Tibial nerve (tissue), 4 donors: Measurements from ENCODE around the gene SHB. TPM values are rescaled to one million over a fixed set of nuclear protein-coding genes. Genes with fewer than 3 reads are reported as not detected.
A peak's percentile ranks its signal among the peaks of the same experiment; 100 is the strongest.

Experiments used
- DNase-seq, 2 donors: peaks; one replicate each; pipeline ENCODE4 v3.0.0-alpha.2; 2019; ENCODE audit warnings: low spot score in 2 of 2
- H3K27ac ChIP-seq, 4 donors: fragments of 200-600 bp; sonication (generic) in 3 of 4; one replicate each; pipeline ENCODE4 v1.5.1; 2017 to 2019; ENCODE audit warnings: mild to moderate bottlenecking in 1 of 4
- H3K27me3 ChIP-seq, 2 donors: fragments of 200-600 bp; sonication (generic) in 1 of 2; one replicate each; pipeline versions ENCODE4 v1.5.1 to v1.6.0; 2017 to 2019
- H3K36me3 ChIP-seq, 3 donors: fragments of 200-600 bp; sonication (generic); one replicate each; pipeline ENCODE4 v1.5.1; 2018 to 2019
- H3K4me1 ChIP-seq, 4 donors: fragments of 200-600 bp; sonication (generic) in 3 of 4; one replicate each; pipeline ENCODE4 v1.5.1; 2017 to 2019
- H3K4me3 ChIP-seq, 4 donors: fragments of 200-600 bp; sonication (generic) in 3 of 4; one replicate each; pipeline ENCODE4 v1.5.1; 2017 to 2019; ENCODE audit warnings: mild to moderate bottlenecking in 1 of 4, moderate library complexity in 1 of 4
- H3K9me3 ChIP-seq, 4 donors: fragments of 200-600 bp; sonication (generic) in 3 of 4; one replicate each; pipeline ENCODE4 v1.5.1; 2017 to 2019
- EP300 ChIP-seq, 2 donors: sonication (generic); formaldehyde crosslinking; IDR thresholded peaks; one replicate each; pipeline ENCODE4 v1.6.1; 2017; ENCODE audit warnings: antibody characterized with exemption in 2 of 2, mild to moderate bottlenecking in 1 of 2
- POLR2A ChIP-seq, 2 donors: fragments of 450-650 bp; IDR thresholded peaks; one replicate each; pipeline ENCODE4 v1.6.1; 2017; ENCODE audit warnings: antibody characterized with exemption in 2 of 2, mild to moderate bottlenecking in 2 of 2, moderate library complexity in 2 of 2
- WGBS, 2 donors: methylation state at CpG; one replicate each; pipeline ENCODE4 v1.1.5; 2018; 5-methylcytosine and 5-hydroxymethylcytosine counted together
- total RNA-seq, 4 donors: library from RNA; depleted of rRNA; stranded (reverse); fragments of >200 nt; gene quantifications; one replicate each; pipeline ENCODE4 v1.1.0, GENCODE V29; 2016
- TF ChIP-seq, protein P1 (sequence below), 5 experiments: fragments of 200-600 bp in 3 of 5; fragments of 450-650 bp in 2 of 5; sonication (generic) in 3 of 5; IDR thresholded peaks; one replicate each; pipeline ENCODE4 v1.5.1; 2016 to 2019; ENCODE audit warnings: antibody characterized with exemption in 5 of 5, mild to moderate bottlenecking in 3 of 5, moderate library complexity in 2 of 5

The SHB gene
- total RNA-seq, 4 donors from 2014 or later, result 6.3 to 15.9 (median 11.6) TPM

DNA sequence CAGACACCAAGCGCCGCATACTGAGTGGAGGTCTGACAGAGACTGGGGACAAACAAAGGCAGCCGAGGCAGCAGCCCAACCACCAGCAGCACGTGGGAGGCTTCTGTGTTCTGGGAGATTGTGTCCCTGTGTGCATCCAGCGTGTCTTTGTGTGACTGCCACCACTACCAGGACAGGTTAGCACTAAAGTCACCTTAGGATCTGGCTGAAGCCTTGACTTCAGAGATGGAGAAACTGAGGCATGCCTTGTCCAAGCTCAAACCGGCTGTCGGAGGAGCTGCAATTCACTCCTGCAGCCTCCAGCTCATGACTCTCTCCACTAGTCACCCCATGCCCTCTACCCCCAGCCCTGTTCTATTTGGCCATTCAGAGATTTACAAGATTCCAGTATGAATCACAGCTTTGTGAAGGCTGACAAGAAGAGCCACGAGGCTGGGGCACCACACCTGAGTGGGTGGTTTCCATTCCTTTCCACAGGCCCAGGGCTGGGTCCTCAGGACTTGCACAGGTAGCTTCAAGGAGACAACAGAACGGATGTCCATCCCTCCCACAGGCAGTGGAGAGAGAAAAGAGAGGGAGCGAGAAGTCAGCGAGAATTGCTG, 69.3 kb downstream of the SHB start:
- DNase-seq, result no peak
- Histone ChIP-seq H3K36me3 (no peaks in the 10 kb centered on the region), H3K27ac (no peak overlapping the region), H3K4me3 (no peak overlapping the region), H3K9me3 (no peaks in the 10 kb centered on the region), H3K27me3 (no peaks in the 10 kb centered on the region), H3K4me1 (peaks cover 0 to 13% (median 9%) of the 10 kb centered on the region in 4 donors)
- WGBS, 2 donors, result 72 to 75% methylated on average over 11 of the region's 11 CpGs
- TF ChIP-seq POLR2A (IDR thresholded peaks at IDR 0.05), result no peak
- TF ChIP-seq EP300 (IDR thresholded peaks at IDR 0.05), result no peak
- TF ChIP-seq, protein P1, sequence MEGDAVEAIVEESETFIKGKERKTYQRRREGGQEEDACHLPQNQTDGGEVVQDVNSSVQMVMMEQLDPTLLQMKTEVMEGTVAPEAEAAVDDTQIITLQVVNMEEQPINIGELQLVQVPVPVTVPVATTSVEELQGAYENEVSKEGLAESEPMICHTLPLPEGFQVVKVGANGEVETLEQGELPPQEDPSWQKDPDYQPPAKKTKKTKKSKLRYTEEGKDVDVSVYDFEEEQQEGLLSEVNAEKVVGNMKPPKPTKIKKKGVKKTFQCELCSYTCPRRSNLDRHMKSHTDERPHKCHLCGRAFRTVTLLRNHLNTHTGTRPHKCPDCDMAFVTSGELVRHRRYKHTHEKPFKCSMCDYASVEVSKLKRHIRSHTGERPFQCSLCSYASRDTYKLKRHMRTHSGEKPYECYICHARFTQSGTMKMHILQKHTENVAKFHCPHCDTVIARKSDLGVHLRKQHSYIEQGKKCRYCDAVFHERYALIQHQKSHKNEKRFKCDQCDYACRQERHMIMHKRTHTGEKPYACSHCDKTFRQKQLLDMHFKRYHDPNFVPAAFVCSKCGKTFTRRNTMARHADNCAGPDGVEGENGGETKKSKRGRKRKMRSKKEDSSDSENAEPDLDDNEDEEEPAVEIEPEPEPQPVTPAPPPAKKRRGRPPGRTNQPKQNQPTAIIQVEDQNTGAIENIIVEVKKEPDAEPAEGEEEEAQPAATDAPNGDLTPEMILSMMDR (IDR thresholded peaks at IDR 0.05), result no peak

DNA sequence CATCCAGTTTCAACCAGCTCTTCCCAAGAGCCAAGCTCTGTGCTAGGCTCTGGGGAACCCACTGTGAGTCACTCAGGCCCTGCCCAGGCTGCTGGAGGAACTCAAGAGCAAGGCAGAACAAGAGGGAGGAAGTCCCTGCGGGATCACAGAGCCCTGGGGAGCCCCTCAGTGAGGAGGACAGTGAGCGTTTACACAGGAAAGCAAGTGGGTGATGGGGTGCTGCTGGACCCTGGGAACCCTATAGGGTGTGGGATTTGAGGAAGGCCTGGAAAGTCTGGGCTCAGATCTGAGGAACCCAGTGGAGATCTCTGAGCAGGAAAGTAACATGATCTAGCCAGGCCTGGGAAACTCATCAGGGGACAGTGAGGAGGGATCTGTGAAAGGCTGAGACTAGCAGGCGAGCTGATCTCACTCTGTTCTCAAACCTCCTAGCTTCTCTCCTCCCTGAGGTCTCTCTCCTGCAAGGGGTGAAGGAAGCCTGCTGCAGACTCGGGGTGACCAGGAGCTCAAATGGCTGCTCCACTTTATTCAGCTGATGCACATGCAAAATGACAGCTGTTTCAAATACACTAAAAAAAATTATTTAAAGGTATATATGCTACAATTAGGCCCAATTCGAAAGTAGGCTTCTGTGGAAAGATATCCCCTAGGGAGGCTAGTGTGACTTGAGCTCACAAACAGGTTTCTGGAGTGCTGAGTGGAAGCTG, 70.0 kb downstream of the SHB start:
- no peak for TF ChIP-seq EP300 (IDR thresholded peaks at IDR 0.05)
- Histone ChIP-seq H3K4me3 (no peak overlapping the region), H3K27me3 (no peaks in the 10 kb centered on the region), H3K4me1 (peaks cover 0 to 17% (median 11%) of the 10 kb centered on the region in 4 donors), H3K9me3 (no peaks in the 10 kb centered on the region), H3K27ac (peak overlapping the region in 1 of 4 donors; percentile 37), H3K36me3 (no peaks in the 10 kb centered on the region)
- WGBS, 2 donors, result 71 to 74% methylated on average over 5 of the region's 5 CpGs
- no peak for DNase-seq

DNA sequence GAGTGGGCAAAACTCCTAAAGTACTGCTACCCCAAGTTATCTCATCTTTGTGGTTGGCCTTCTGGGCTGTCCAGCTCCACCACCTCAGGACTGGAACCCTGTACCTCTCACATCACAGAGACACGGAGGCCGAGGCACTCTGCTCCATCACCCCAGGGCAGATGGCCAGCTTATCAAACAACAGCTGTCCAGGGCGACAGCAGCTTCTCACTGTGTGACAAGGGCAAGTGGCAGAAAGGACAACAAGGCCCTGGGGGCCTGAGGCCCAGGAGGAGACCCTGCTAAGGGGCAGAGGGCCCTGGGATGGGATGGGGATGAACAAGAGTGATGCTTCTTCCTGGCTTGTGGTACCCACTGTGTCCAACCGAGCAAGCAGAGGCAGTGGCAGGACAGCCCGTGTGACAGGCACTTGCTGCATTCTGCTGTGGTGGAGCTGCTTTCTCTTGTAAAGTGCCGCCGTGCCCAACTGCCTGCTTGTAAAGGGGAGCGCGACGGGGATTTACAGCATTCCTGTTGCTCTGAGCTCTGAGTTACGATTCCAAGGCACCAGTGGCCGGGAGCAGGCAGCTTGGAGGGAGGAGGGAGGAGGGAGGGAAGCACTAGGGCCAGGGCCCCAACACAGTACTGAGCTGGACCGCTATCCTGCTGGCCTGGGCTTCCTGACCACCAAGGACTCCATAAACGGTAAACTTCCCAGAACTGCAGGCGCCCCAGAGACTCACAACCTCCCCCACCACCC, 71.2 kb downstream of the SHB start:
- DNase-seq, result no peak
- Histone ChIP-seq H3K9me3 (no peaks in the 10 kb centered on the region), H3K4me1 (peaks cover 0 to 23% (median 13%) of the 10 kb centered on the region in 4 donors), H3K27me3 (no peaks in the 10 kb centered on the region), H3K36me3 (no peaks in the 10 kb centered on the region), H3K4me3 (no peak overlapping the region), H3K27ac (no peak overlapping the region)
- WGBS, 2 donors, result 67 to 82% methylated on average over 14 to 15 of the region's 15 CpGs
- TF ChIP-seq, protein P1 (IDR thresholded peaks at IDR 0.05), result no peak
- TF ChIP-seq EP300 (IDR thresholded peaks at IDR 0.05), result no peak

DNA sequence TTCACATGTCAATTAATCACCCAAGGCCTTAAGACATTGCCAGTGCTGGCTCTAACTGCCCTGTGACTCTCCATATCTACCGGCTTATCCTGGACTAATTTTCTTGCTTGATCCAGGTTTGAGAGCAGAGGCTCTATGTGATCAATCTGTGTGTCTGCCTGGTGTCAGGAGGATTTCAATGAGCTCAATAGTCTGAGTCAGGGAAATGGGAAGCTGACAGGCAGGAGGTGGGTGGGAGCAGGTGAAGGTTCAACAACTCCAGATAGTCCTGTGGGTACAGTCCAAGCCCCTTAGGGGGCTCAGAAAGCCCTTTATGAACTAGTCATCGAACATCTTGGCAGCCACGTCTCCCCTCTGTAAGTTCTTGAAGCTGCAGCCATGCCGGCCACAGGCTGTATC, 72.2 kb downstream of the SHB start:
- no peak for TF ChIP-seq EP300 (IDR thresholded peaks at IDR 0.05)
- no peak for TF ChIP-seq POLR2A (IDR thresholded peaks at IDR 0.05)
- TF ChIP-seq, protein P1 (IDR thresholded peaks at IDR 0.05), result no peak
- no peak overlapping the region for H3K27ac ChIP-seq
- peaks cover 0 to 23% (median 13%) of the 10 kb centered on the region in 4 donors for H3K4me1 ChIP-seq
- H3K4me3 ChIP-seq, result no peak overlapping the region
- WGBS, 2 donors, result 93 to 95% methylated on average over 4 of the region's 4 CpGs
- no peak for DNase-seq
- no peaks in the 10 kb centered on the region for H3K36me3 ChIP-seq
- no peaks in the 10 kb centered on the region for H3K9me3 ChIP-seq
- H3K27me3 ChIP-seq, result no peaks in the 10 kb centered on the region

DNA sequence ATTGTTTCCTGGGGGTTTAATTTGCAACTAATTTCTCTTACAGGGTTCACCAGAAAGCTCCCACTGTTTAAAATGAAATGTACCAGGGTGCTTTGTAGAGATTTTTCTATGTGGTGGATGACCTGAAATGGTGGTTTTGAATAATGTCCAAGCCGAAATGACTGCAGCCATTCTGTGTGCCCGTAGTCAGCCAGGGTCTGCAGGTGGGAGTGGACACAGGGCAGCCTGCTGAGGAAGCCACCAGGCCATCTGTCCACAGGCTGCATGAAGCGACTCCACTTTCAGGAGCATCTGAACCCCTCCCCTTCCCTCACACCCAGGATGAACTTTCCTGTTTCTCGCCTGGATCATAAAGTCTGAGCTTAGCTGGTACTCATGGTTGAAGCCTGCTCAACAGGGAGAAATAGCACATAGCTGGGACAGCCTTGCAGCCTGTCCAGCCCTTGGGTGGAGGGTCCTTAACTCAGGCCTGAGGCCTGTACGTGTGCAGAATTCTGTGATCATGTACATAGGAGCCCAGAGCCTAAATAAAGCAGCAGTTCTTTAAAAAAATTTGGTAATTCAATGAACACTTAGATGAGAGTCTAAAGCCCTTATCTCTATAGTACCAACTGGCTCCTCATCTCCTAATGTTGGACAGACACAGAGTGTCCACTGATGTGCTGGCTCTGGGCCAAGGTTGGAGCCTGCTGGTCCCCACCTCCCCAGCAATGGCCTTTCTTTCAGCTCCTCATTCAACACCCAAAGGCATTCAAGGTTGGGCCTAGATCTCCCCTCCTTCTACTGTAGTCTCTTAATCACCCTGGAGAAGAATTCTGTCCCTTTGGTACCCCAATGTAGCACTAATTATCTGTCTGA, 72.8 kb downstream of the SHB start:
- Histone ChIP-seq H3K4me3 (no peak overlapping the region), H3K27ac (peak overlapping the region in 2 of 4 donors; percentile 76 to 79), H3K36me3 (no peaks in the 10 kb centered on the region), H3K27me3 (no peaks in the 10 kb centered on the region), H3K9me3 (no peaks in the 10 kb centered on the region), H3K4me1 (peaks cover 0 to 23% (median 13%) of the 10 kb centered on the region in 4 donors)
- 88 to 93% methylated on average over 5 of the region's 5 CpGs for WGBS, 2 donors
- no peak for DNase-seq
- TF ChIP-seq EP300 (IDR thresholded peaks at IDR 0.05) (no peak), POLR2A (IDR thresholded peaks at IDR 0.05) (no peak)
- TF ChIP-seq, protein P1 (IDR thresholded peaks at IDR 0.05), result no peak
